Measurements from ENCODE around the gene KCTD7. TPM values are rescaled to one million over a fixed set of nuclear protein-coding genes. Genes with fewer than 3 reads are reported as not detected.

Gene KCTD7
- 11.5 and 14.3 TPM in 2 replicates for total RNA-seq

DNA sequence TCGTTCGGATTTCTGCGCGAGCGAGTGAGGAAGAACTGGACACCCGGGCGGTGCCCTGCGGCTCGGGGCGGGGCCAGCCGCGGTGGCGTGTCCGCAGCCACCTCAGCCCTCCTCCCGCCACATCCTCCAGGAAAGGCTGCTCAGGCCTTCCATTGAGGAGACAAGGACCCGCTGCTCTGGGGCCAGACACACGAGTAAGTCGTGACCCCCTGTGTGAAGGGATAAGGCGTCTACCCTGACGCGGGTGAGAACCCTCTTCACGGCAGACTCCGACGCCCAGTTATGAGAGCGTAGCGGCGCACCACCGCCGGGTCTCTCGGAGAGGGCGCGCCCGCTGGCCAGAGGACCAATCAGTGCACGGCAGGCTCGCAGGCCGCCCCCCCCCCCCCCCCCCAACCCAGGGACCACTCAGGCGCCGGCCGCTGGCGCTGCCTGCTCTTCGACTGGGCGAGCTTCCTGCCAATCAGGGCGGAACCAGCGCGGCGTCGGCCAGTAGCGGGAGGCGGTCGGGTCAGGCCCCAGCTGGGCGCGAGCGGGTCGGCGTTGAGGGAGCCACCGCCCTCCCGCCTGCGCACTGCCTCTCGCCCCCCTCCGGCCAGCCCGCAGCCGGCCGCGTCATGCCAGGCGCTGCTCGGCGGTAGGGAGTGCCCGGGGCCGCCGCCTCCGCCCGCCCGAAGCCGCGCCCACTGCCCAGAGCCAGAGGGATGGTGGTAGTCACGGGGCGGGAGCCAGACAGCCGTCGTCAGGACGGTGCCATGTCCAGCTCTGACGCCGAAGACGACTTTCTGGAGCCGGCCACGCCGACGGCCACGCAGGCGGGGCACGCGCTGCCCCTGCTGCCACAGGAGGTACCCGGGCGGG, at the start of gene KCTD7:
TSS of gene KCTD7 (plus strand) at position 521 of the 861 bp plus-strand sequence. CDS start at position 705, 184 bp downstream.

Other genes starting within 250 kb of the KCTD7 start
- 31.4 and 43.6 TPM in 2 replicates for gene RABGEF1, start 111.9 kb downstream of the KCTD7 start, total RNA-seq